NCI-H1436 (cell line): ENCODE measurements around the gene TBC1D32.
"Not testable (repeated sequence)": the region's sequence is repeated elsewhere in the genome, so short reads cannot be mapped to it uniquely, and the experiment has no call there.

Source experiments
- DNase-seq: peaks from one replicate; lab custom pipeline; 2025; lab: John Stamatoyannopoulos, UW

TBC1D32 gene

GRCh38 chr6:121223212-121223611 is 111.1 kb downstream of the TBC1D32 start:
- DNase-seq: no peak

- no peak for DNase-seq
Measured at GRCh38 chr6:121222656-121223055, 111.6 kb downstream of the TBC1D32 start.

GRCh38 chr6:121216928-121217327 is 117.4 kb downstream of the TBC1D32 start:
- no peak for DNase-seq

GRCh38 chr6:121213341-121213740 is 120.9 kb downstream of the TBC1D32 start:
- not testable (repeated sequence) for DNase-seq

- DNase-seq: no peak
Measured at GRCh38 chr6:121210943-121211342, 123.3 kb downstream of the TBC1D32 start.

GRCh38 chr6:121205569-121205968 is 128.7 kb downstream of the TBC1D32 start:
- DNase-seq: no peak

- DNase-seq: no peak
Measured at GRCh38 chr6:121201105-121201504, 133.2 kb downstream of the TBC1D32 start.

GRCh38 chr6:121196042-121196441 is 138.2 kb downstream of the TBC1D32 start:
- DNase-seq: not testable (repeated sequence)

GRCh38 chr6:121190122-121190521 is 144.2 kb downstream of the TBC1D32 start:
- no peak for DNase-seq

GRCh38 chr6:121188356-121188755 is 145.9 kb downstream of the TBC1D32 start:
- no peak for DNase-seq

GRCh38 chr6:121187833-121188200 is 146.5 kb downstream of the TBC1D32 start:
- no peak for DNase-seq

- no peak for DNase-seq
Measured at GRCh38 chr6:121187200-121187832, 147.0 kb downstream of the TBC1D32 start.

- DNase-seq: no peak
Measured at GRCh38 chr6:121183742-121184141, 150.5 kb downstream of the TBC1D32 start.

- DNase-seq: no peak
Measured at GRCh38 chr6:121175827-121176226, 158.5 kb downstream of the TBC1D32 start.

GRCh38 chr6:121172451-121172850 is 161.8 kb downstream of the TBC1D32 start:
- DNase-seq: not testable (repeated sequence)

GRCh38 chr6:121171879-121172278 is 162.4 kb downstream of the TBC1D32 start:
- DNase-seq: no peak

- no peak for DNase-seq
Measured at GRCh38 chr6:121161886-121162285, 172.4 kb downstream of the TBC1D32 start.

- no peak for DNase-seq
Measured at GRCh38 chr6:121160276-121160675, 174.0 kb downstream of the TBC1D32 start.

GRCh38 chr6:121158891-121159290 is 175.4 kb downstream of the TBC1D32 start:
- DNase-seq: no peak

GRCh38 chr6:121158438-121158837 is 175.8 kb downstream of the TBC1D32 start:
- no peak for DNase-seq

- no peak for DNase-seq
Measured at GRCh38 chr6:121157906-121158305, 176.4 kb downstream of the TBC1D32 start.

- no peak for DNase-seq
Measured at GRCh38 chr6:121143476-121143875, 190.8 kb downstream of the TBC1D32 start.

GRCh38 chr6:121142093-121142492 is 192.2 kb downstream of the TBC1D32 start:
- no peak for DNase-seq

- DNase-seq: no peak
Measured at GRCh38 chr6:121135425-121135824, 198.9 kb downstream of the TBC1D32 start.
